H1 (cell line): ENCODE measurements around the gene CHST12. TPM values are rescaled to one million over a fixed set of nuclear protein-coding genes. Genes with fewer than 3 reads are reported as not detected.

ENCODE experiments used
- ASH2L ChIP-seq: fragments of 200-600, 300-600 bp; sonication (generic); IDR thresholded peaks from one replicate; pipeline ENCODE4 v1.7.1; 2017; ENCODE audit warnings: low read length
- NANOG ChIP-seq: IDR thresholded peaks from 2 replicates; pipeline ENCODE4 v1.6.1; 2011; ENCODE audit warnings: low read length, low read depth, mild to moderate bottlenecking, inconsistent platforms; ENCODE audit not compliant: insufficient read depth, poor library complexity, severe bottlenecking
- polyA plus RNA-seq, 7 experiments: library from polyadenylated mRNA; depleted of rRNA in 3 of 7; stranded (reverse) in 5 of 7; unstranded in 2 of 7; fragments of >200 nt in 5 of 7; fragments of 200-250 nt in 2 of 7; gene quantifications; 1 replicate in 5 of 7; 2 replicates in 1 of 7; 4 replicates in 1 of 7; pipeline versions ENCODE4 v1.2.1 to v1.2.3, GENCODE V29; 2011 to 2013; ENCODE audit warnings: missing spikeins in 2 of 7, mixed read lengths in 2 of 7
- total RNA-seq: library from RNA; stranded (reverse); fragmentation: NEBNext Ultra II Directional; extraction: Animal tissue kit (Norgen Biotek cat#: 25700); gene quantifications from 2 replicates; pipeline ENCODE4 v1.2.1, GENCODE V29; 2021

The CHST12 gene
- total and polyA plus RNA-seq, 2 of the 8 experiments (the other 6 are each of a cell fraction or from before 2014, with no cell fraction given) = 13.4 to 24.1 TPM

DNA sequence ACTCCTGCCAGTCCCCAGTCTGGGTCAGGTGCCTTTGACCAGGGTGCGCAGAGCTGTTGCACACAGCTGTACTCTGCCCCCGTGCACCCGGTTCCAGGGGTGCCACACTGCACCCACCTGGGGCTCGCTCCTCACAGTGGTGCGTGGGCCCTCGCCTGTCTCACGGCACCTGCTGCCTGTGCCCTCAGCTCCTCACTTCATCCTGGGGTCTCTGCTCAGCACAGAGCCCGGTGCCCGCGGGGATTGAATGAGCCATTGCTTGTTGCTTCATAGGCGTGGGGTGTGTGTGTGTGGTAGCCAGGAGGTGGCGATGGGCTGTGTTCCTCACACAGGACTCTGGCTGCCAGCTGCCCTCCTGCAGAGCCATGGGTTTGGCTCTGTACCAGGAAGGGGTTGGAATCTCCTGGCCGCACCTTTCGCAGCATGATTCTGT is 30.3 kb upstream of the CHST12 start (continued):
- no peak for TF ChIP-seq ASH2L
- no peak for TF ChIP-seq NANOG
